Measurements from ENCODE around the gene ONECUT3. TPM values are rescaled to one million over a fixed set of nuclear protein-coding genes. Genes with fewer than 3 reads are reported as not detected.

Gene ONECUT3
- total RNA-seq, 2 experiments from 2014 or later: not detected

DNA sequence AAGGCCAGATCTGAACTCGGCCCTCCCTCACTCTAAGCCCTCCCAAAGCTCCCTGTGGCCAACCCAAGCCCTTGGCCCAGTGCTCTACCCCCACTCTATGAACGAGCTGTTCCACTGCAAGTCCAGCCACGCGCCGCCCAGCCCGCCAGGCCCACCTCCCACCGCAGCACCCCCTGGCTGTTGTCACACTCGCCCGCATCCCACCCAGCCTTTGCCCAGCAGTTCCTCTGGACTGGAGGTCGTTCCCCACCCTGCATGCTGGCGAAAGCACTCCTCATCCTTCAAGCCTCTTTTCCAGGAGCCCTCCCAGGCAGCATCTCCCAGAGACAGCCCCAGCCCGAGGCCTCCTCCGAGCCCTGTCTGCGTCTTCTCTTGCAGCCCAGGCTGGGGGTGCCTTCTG lies 33.1 kb upstream of the ONECUT3 start:
- H3K4me2 ChIP-seq (ENCODE audit: low read length): no peak overlapping the region
- H3K9me2 ChIP-seq (ENCODE audit: insufficient read depth, low read length): no peaks in the 10 kb centered on the region
- POLR2A ChIA-PET: no interaction called here
- H2AFZ ChIP-seq (ENCODE audit: low read length): no peak overlapping the region
- H3K4me1 ChIP-seq (ENCODE audit: insufficient read depth, low read length, poor library complexity, severe bottlenecking): no peaks in the 10 kb centered on the region
- no peak overlapping the region for H3K4me3 ChIP-seq (ENCODE audit: low read depth, low read length, poor library complexity, severe bottlenecking)
- DNase-seq (ENCODE audit: low spot score): no peak
- no peak for TF ChIP-seq EZH2phosphoT487 (IDR thresholded peaks at IDR 0.05; ENCODE audit: borderline replicate concordance, low read depth, low read length)
- TF ChIP-seq, protein P1, sequence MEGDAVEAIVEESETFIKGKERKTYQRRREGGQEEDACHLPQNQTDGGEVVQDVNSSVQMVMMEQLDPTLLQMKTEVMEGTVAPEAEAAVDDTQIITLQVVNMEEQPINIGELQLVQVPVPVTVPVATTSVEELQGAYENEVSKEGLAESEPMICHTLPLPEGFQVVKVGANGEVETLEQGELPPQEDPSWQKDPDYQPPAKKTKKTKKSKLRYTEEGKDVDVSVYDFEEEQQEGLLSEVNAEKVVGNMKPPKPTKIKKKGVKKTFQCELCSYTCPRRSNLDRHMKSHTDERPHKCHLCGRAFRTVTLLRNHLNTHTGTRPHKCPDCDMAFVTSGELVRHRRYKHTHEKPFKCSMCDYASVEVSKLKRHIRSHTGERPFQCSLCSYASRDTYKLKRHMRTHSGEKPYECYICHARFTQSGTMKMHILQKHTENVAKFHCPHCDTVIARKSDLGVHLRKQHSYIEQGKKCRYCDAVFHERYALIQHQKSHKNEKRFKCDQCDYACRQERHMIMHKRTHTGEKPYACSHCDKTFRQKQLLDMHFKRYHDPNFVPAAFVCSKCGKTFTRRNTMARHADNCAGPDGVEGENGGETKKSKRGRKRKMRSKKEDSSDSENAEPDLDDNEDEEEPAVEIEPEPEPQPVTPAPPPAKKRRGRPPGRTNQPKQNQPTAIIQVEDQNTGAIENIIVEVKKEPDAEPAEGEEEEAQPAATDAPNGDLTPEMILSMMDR (conservative IDR thresholded peaks at IDR 0.05; ENCODE audit: low read length): no peak
- no peaks in the 10 kb centered on the region for H3K36me3 ChIP-seq (ENCODE audit: insufficient read depth, low read length)
- BruUV-seq (replicated peaks): no TSS peak
- no peak overlapping the region for H3K27ac ChIP-seq (ENCODE audit: low read depth, low read length, poor library complexity, severe bottlenecking)
- H4K20me1 ChIP-seq (ENCODE audit: insufficient read depth, low read length): no peaks in the 10 kb centered on the region
- H3K9me3 ChIP-seq (ENCODE audit: low read length): no peaks in the 10 kb centered on the region
- intact Hi-C loops (cut with micrococcal nuclease; ENCODE audit: unreplicated experiment): no loop called here
- CTCF ChIA-PET (ENCODE audit: unreplicated experiment): no interaction called here
- H3K79me2 ChIP-seq (ENCODE audit: insufficient read depth, low read depth, low read length): no peaks in the 10 kb centered on the region

DNA sequence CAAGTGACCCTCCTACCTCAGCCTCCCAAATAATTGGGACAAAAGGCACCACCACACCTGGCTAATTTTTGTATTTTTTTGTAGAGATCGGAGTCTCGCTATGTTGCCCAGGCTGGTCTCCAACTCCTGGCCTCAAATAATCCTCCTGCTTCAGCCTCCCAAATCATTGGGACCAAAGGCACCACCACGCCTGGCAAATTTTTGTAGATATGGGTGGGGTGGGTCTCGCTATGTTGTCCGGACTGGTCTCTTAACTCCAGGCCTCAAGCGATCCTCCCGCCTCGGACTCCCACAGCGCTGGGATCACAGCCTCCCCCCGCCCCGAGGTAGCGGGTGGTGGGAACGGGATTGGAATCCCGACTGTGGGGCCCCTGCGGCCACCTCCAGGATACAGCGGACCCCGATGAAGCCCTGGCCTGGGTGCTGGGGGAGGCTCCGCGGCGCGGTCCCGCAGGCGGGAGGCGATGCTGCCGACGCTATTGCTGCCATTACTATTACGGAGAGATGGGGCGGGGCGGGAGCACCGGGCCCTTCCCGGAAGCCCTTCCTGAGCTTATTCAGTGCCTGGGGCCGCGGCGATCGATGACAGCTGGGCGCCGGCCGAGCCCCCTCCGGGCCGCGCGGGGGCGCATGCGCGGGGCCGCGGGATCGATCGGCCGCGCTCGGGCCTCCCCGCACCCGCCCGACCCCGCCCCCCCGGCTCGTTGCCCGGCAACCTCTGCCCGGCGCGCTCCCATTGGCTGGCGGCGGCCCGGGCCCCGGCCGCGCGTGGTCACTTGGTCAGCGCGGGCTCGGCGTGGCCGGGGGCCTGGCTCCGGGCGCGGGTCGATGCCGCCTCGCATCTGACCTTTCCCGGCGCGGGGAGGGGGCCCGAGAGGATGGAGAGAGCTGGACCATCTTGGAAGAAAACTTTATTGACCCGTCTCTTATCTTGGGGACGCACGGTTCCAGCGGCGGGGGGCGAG lies 27.9 kb upstream of the ONECUT3 start:
- no peaks in the 10 kb centered on the region for H4K20me1 ChIP-seq (ENCODE audit: insufficient read depth, low read length)
- POLR2A ChIA-PET: no interaction called here
- H3K79me2 ChIP-seq (ENCODE audit: insufficient read depth, low read depth, low read length): no peaks in the 10 kb centered on the region
- no peak overlapping the region for H2AFZ ChIP-seq (ENCODE audit: low read length)
- no peaks in the 10 kb centered on the region for H3K9me3 ChIP-seq (ENCODE audit: low read length)
- no peak overlapping the region for H3K4me3 ChIP-seq (ENCODE audit: low read depth, low read length, poor library complexity, severe bottlenecking)
- DNase-seq (ENCODE audit: low spot score): no peak
- TF ChIP-seq EZH2phosphoT487 (IDR thresholded peaks at IDR 0.05; ENCODE audit: borderline replicate concordance, low read depth, low read length): no peak
- intact Hi-C loops (cut with micrococcal nuclease; ENCODE audit: unreplicated experiment): no loop called here
- H3K36me3 ChIP-seq (ENCODE audit: insufficient read depth, low read length): no peaks in the 10 kb centered on the region
- H3K4me1 ChIP-seq (ENCODE audit: insufficient read depth, low read length, poor library complexity, severe bottlenecking): peaks cover 6% of the 10 kb centered on the region
- H3K27ac ChIP-seq (ENCODE audit: low read depth, low read length, poor library complexity, severe bottlenecking): no peak overlapping the region
- no peak overlapping the region for H3K4me2 ChIP-seq (ENCODE audit: low read length)
- no TSS peak for BruUV-seq (replicated peaks)
- H3K9me2 ChIP-seq (ENCODE audit: insufficient read depth, low read length): no peaks in the 10 kb centered on the region
- CTCF ChIA-PET (ENCODE audit: unreplicated experiment): no interaction called here

DNA sequence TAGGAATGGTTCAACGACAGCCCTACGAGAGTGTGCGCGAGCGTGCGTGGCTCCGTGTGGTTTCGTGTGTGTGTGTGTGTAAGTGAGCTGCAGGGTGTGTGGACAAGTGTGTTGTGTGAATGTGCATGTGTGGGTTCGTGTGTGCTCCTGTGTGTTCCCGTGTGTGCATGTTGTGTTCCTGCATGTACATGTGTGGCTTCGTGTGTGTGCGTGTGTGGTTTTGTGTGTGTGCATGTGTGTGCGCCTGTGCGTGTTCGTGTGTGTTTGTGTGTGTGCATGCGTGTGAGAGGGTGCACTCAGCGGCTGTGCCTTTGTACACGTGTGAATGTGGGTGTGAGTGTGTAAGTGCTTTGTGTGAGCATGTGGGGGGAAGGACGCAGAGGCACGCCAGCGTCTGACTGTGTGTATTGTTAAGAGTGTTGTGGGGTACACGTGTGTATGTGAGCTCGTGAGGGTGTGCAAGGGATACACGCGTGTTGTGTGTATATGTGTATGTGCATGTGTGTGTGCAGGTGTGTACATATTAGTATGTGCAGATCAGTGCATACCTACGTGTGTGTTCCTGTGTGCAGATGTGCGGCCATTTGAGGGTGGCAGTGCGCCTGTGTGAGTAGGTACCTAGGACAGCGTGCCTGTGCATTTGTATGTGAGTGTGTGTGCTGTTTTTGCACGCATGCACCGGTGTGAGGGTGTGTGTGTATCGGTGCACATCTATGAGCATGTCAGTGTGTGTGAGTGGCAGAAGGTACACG lies 24.3 kb upstream of the ONECUT3 start:
- Histone ChIP-seq H3K4me3 (ENCODE audit: low read depth, low read length, poor library complexity, severe bottlenecking) (no peak overlapping the region), H3K79me2 (ENCODE audit: insufficient read depth, low read depth, low read length) (no peaks in the 10 kb centered on the region), H3K4me2 (ENCODE audit: low read length) (no peak overlapping the region), H3K9me3 (ENCODE audit: low read length) (no peaks in the 10 kb centered on the region), H3K4me1 (ENCODE audit: insufficient read depth, low read length, poor library complexity, severe bottlenecking) (peaks cover 6% of the 10 kb centered on the region), H4K20me1 (ENCODE audit: insufficient read depth, low read length) (no peaks in the 10 kb centered on the region), H2AFZ (ENCODE audit: low read length) (no peak overlapping the region), H3K9me2 (ENCODE audit: insufficient read depth, low read length) (no peaks in the 10 kb centered on the region), H3K36me3 (ENCODE audit: insufficient read depth, low read length) (no peaks in the 10 kb centered on the region), H3K27ac (ENCODE audit: low read depth, low read length, poor library complexity, severe bottlenecking) (no peak overlapping the region)
- DNase-seq (ENCODE audit: low spot score): no peak
- intact Hi-C loops (cut with micrococcal nuclease; ENCODE audit: unreplicated experiment): no loop called here
- no peak for TF ChIP-seq EZH2phosphoT487 (IDR thresholded peaks at IDR 0.05; ENCODE audit: borderline replicate concordance, low read depth, low read length)
- TF ChIP-seq, protein P1 (conservative IDR thresholded peaks at IDR 0.05; ENCODE audit: low read length): no peak
- BruUV-seq (replicated peaks): no TSS peak
- POLR2A ChIA-PET: no interaction called here
- CTCF ChIA-PET (ENCODE audit: unreplicated experiment): no interaction called here

Data from OCI-LY7 (cell line).